GM23338 (cell line): ENCODE data around the gene PNPLA5. TPM values are rescaled to one million over a fixed set of nuclear protein-coding genes. Genes with fewer than 3 reads are reported as not detected.

Source experiments
- ATAC-seq: fragments of 200-7000 bp; cut with Tn5 transposase; 3 replicates; pipeline ENCODE4 v1.9.1; 2020
- DNase-seq: peaks from one replicate; pipeline ENCODE4 v3.0.0-alpha.2; 2015; ENCODE audit warnings: low spot score
- H2AFZ ChIP-seq: fragments of 200-600 bp; sonication (generic); 2 replicates; pipeline ENCODE4 v1.8.0; 2016; ENCODE audit warnings: antibody characterized with exemption, mild to moderate bottlenecking, moderate library complexity
- H3F3A ChIP-seq: fragments of 200-600 bp; sonication (generic); replicated peaks from 2 replicates; pipeline ENCODE4 v1.8.0; 2017; ENCODE audit warnings: antibody characterized with exemption, mixed run types, low read depth
- H3K27ac ChIP-seq: fragments of 200-600 bp; sonication (generic); 2 replicates; pipeline ENCODE4 v1.6.1; 2016; ENCODE audit warnings: low read depth
- H3K27me3 ChIP-seq: fragments of 200-600 bp; sonication (generic); 2 replicates; pipeline ENCODE4 v1.8.0; 2016; ENCODE audit warnings: mild to moderate bottlenecking, mixed run types, moderate library complexity; ENCODE audit not compliant: insufficient read depth
- H3K36me3 ChIP-seq: fragments of 200-600 bp; sonication (generic); 2 replicates; pipeline ENCODE4 v1.8.0; 2016; ENCODE audit warnings: mild to moderate bottlenecking; ENCODE audit not compliant: insufficient read depth
- H3K4me1 ChIP-seq: fragments of 200-600 bp; sonication (generic); 2 replicates; pipeline ENCODE4 v1.8.0; 2016; ENCODE audit warnings: mild to moderate bottlenecking, moderate library complexity; ENCODE audit not compliant: insufficient read depth
- H3K4me2 ChIP-seq: fragments of 200-600 bp; sonication (generic); 2 replicates; pipeline ENCODE4 v1.7.1; 2017; ENCODE audit warnings: mixed run types
- H3K4me3 ChIP-seq: fragments of 200-600 bp; sonication (generic); 2 replicates; pipeline ENCODE4 v1.6.1; 2016; ENCODE audit warnings: mixed run types
- H3K79me2 ChIP-seq: fragments of 200-600 bp; sonication (generic); replicated peaks from 2 replicates; pipeline ENCODE4 v1.8.0; 2017; ENCODE audit warnings: mild to moderate bottlenecking; ENCODE audit not compliant: insufficient read depth
- H3K9me2 ChIP-seq: fragments of 200-600 bp; sonication (generic); 2 replicates; pipeline ENCODE4 v1.8.0; 2017; ENCODE audit not compliant: insufficient read depth
- H4K20me1 ChIP-seq: fragments of 200-600 bp; sonication (generic); replicated peaks from 2 replicates; pipeline ENCODE4 v1.8.0; 2017; ENCODE audit warnings: mild to moderate bottlenecking; ENCODE audit not compliant: insufficient read depth
- H3K27ac Mint-ChIP-seq: 2 replicates; pipeline ENCODE4 v1.8.0; 2020; ENCODE audit warnings: inconsistent platforms, mild to moderate bottlenecking, moderate library complexity, mixed read lengths
- H3K27me3 Mint-ChIP-seq: 3 replicates; pipeline ENCODE4 v1.8.0; 2022; ENCODE audit warnings: low read depth, mild to moderate bottlenecking, moderate library complexity, mixed read lengths, inconsistent platforms; ENCODE audit not compliant: insufficient read depth, poor library complexity
- H3K36me3 Mint-ChIP-seq: 3 replicates; pipeline ENCODE4 v1.8.0; 2021; ENCODE audit warnings: low read depth, mild to moderate bottlenecking, inconsistent platforms, moderate library complexity, mixed read lengths
- H3K4me1 Mint-ChIP-seq: 3 replicates; pipeline ENCODE4 v1.8.0; 2020; ENCODE audit warnings: mild to moderate bottlenecking, inconsistent platforms, mixed read lengths
- H3K4me3 Mint-ChIP-seq: 3 replicates; pipeline ENCODE4 v1.8.0; 2021; ENCODE audit warnings: moderate library complexity, mild to moderate bottlenecking, inconsistent platforms, mixed read lengths
- H3K9me3 Mint-ChIP-seq: 3 replicates; pipeline ENCODE4 v1.8.0; 2020; ENCODE audit warnings: moderate library complexity, mild to moderate bottlenecking, inconsistent platforms, mixed read lengths
- CREB1 ChIP-seq: fragments of 250-450 bp; sonication (Bioruptor Pico); IDR thresholded peaks from 2 replicates; pipeline ENCODE4 v1.5.0; 2020; ENCODE audit warnings: low read depth, mild to moderate bottlenecking, moderate library complexity
- CTCF ChIP-seq, 2 experiments: fragments of 200-600 bp in 1 of 2; sonication (generic) in 1 of 2; conservative IDR thresholded peaks; 2 replicates each; pipeline versions ENCODE4 v1.5.1 to v1.6.1; 2016 to 2017; ENCODE audit warnings: antibody characterized with exemption in 2 of 2, low read depth in 2 of 2, mild to moderate bottlenecking in 2 of 2, moderate library complexity in 1 of 2
- ETS1 ChIP-seq: IDR thresholded peaks from 2 replicates; pipeline ENCODE4 v1.6.1; 2016; ENCODE audit warnings: antibody characterized with exemption
- EZH2 ChIP-seq: fragments of 200-600 bp; sonication (generic); IDR thresholded peaks from one replicate; pipeline ENCODE4 v1.8.0; 2017; ENCODE audit warnings: antibody characterized with exemption, mild to moderate bottlenecking, low read depth; ENCODE audit not compliant: unreplicated experiment
- EZH2phosphoT487 ChIP-seq: fragments of 200-600 bp; sonication (generic); IDR thresholded peaks from one replicate; pipeline ENCODE4 v1.8.1; 2018; ENCODE audit warnings: antibody characterized with exemption; ENCODE audit not compliant: unreplicated experiment
- JUNB ChIP-seq: IDR thresholded peaks from one replicate; pipeline ENCODE4 v1.6.1; 2016; ENCODE audit warnings: antibody characterized with exemption; ENCODE audit not compliant: unreplicated experiment
- NANOG ChIP-seq: IDR thresholded peaks from 2 replicates; pipeline ENCODE4 v1.6.1; 2016; ENCODE audit warnings: antibody characterized with exemption, borderline replicate concordance
- POLR2AphosphoS5 ChIP-seq: IDR thresholded peaks from 2 replicates; pipeline ENCODE4 v1.6.1; 2016; ENCODE audit warnings: antibody characterized with exemption, low read depth
- REST ChIP-seq: IDR thresholded peaks from one replicate; pipeline ENCODE4 v1.6.1; 2018; ENCODE audit warnings: antibody characterized with exemption; ENCODE audit not compliant: unreplicated experiment
- STAT1 ChIP-seq: IDR thresholded peaks from one replicate; pipeline ENCODE4 v1.6.1; 2016; ENCODE audit warnings: antibody characterized with exemption; ENCODE audit not compliant: unreplicated experiment
- ZNF114 ChIP-seq: fragments of 250-450 bp; sonication (Bioruptor Pico); IDR thresholded peaks from 2 replicates; pipeline ENCODE4 v1.5.0; 2020; ENCODE audit warnings: mild to moderate bottlenecking, moderate library complexity
- ZNF331 ChIP-seq: fragments of 250-450 bp; sonication (Bioruptor Pico); IDR thresholded peaks from 2 replicates; pipeline ENCODE4 v1.5.0; 2020; ENCODE audit warnings: low read depth, mild to moderate bottlenecking, moderate library complexity
- ZNF462 ChIP-seq: fragments of 250-450 bp; sonication (Bioruptor Pico); IDR thresholded peaks from 2 replicates; pipeline ENCODE4 v1.5.0; 2020; ENCODE audit warnings: mild to moderate bottlenecking, moderate library complexity
- polyA plus RNA-seq: library from polyadenylated mRNA; unstranded; fragments of >200 nt; fragmentation: Nextera tagmentation; extraction: Ambion mirVana; gene quantifications from 2 replicates; pipeline ENCODE4 v1.2.1, GENCODE V29; 2016
- total RNA-seq: library from RNA; depleted of rRNA; stranded (reverse); fragments of >200 nt; shearing (Covaris generic); gene quantifications from 2 replicates; pipeline ENCODE4 v1.2.3, GENCODE V29; 2014

Gene PNPLA5
- total and polyA plus RNA-seq, 2 experiments from 2014 or later, result 2.3 to 6.8 TPM

- Histone ChIP-seq H3K9me2 (no peaks in the 10 kb centered on the region), H3K36me3 (peaks cover 6% of the 10 kb centered on the region; the same call in 1 of the 2 replicates), H3K4me3 (no peak overlapping the region), H2AFZ (no peak overlapping the region), H3K4me2 (no peak overlapping the region), H3K27ac (no peak overlapping the region), H4K20me1 (peaks cover 3% of the 10 kb centered on the region; the same call in 1 of the 2 replicates), H3F3A (no peaks in the 10 kb centered on the region), H3K4me1 (peaks cover 3% of the 10 kb centered on the region; the same call in 1 of the 2 replicates), H3K27me3 (no peaks in the 10 kb centered on the region), H3K79me2 (no peaks in the 10 kb centered on the region)
- H3K4me1 Mint-ChIP-seq, result peaks cover 33% of the 10 kb centered on the region
- no peak overlapping the region for H3K27ac Mint-ChIP-seq
- TF ChIP-seq STAT1, result no peak
- no peak for TF ChIP-seq JUNB
- TF ChIP-seq NANOG, result no peak
- no peak for TF ChIP-seq ETS1
- TF ChIP-seq CTCF (conservative IDR thresholded peaks at IDR 0.05; ENCODE audit: low read depth in 2 of 2), result no peak
- TF ChIP-seq CREB1, result no peak
- TF ChIP-seq EZH2phosphoT487, result no peak
- no peak for TF ChIP-seq ZNF331
- TF ChIP-seq ZNF114 (CRISPR knock-in tag), result no peak
- TF ChIP-seq EZH2, result no peak
- no peak for TF ChIP-seq ZNF462 (CRISPR knock-in tag)
- TF ChIP-seq POLR2AphosphoS5, result no peak
- TF ChIP-seq REST, result no peak
- ATAC-seq, result no peak
- H3K4me3 Mint-ChIP-seq, result no peak overlapping the region
- H3K9me3 Mint-ChIP-seq, result no peaks in the 10 kb centered on the region; the same call in 2 of the 3 replicates
- peaks cover 21% of the 10 kb centered on the region for H3K27me3 Mint-ChIP-seq
- no peak for DNase-seq
- H3K36me3 Mint-ChIP-seq, result peaks cover 12% of the 10 kb centered on the region
Measured at GRCh38 chr22:43829904-43830851, 61.6 kb downstream of the PNPLA5 start.
